DLD1 (cell line): ENCODE results near the gene ZGPAT.
"Not testable (repeated sequence)": the region's sequence is repeated elsewhere in the genome, so short reads cannot be mapped to it uniquely, and the experiment has no call there.

Experiments
- in situ Hi-C: cut with HindIII; loops from 2 replicates; pipeline ENCODE4 v1.10.0; 2017; ENCODE audit warnings: low sequenced_read_pairs

ZGPAT gene, protein sequence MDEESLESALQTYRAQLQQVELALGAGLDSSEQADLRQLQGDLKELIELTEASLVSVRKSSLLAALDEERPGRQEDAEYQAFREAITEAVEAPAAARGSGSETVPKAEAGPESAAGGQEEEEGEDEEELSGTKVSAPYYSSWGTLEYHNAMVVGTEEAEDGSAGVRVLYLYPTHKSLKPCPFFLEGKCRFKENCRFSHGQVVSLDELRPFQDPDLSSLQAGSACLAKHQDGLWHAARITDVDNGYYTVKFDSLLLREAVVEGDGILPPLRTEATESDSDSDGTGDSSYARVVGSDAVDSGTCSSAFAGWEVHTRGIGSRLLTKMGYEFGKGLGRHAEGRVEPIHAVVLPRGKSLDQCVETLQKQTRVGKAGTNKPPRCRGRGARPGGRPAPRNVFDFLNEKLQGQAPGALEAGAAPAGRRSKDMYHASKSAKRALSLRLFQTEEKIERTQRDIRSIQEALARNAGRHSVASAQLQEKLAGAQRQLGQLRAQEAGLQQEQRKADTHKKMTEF

DNA sequence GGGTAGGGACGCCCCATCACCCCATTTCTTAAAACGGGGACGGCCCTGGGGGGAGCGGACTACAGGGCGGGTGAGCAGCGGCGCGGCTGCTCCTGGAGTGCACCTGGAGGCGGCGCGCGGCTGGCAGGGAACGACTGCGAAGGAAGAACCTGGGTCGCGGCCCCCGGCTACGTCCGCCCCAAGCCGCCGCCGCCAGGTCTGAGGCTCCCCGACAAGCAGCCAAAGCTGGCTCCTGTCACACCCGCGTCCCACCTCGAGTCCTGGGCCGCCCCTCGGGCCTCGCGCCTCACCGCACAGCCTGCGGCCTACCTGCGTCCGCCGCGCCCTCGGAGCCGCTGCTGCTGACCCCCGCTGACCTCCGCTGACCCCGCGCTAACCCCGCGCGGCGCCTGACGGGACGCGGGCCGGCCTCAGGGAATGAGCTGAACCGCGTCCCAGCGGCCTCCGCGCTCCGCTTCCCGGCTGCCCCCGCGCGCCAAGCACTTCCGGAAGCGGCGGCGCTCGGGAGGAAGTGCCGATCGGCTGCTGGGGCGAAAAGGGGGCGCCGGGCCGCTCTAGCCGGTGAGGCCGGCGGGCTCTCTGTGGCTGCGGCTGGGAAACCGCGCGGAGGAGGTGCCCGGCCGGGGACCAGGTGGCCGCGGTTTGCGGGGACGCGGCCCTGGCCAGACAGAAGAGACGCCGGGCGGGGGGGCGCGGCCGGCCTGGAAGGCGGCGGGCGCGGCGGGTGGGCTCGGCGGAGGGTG, at the start of gene ZGPAT, which contains the start of gene ARFRP1:
ZGPAT (plus strand) TSS at position 482 of the 743 bp plus-strand sequence. CDS start 542 bp downstream, outside the sequence.
ARFRP1 (minus strand) TSS at position 419 of the 743 bp plus-strand sequence. CDS start 885 bp downstream, outside the sequence.
- in situ Hi-C loops = no loop called here

GRCh38 chr20:63658749-63659187, 49.1 kb upstream of the ZGPAT start:
- in situ Hi-C loops = no loop called here

DNA sequence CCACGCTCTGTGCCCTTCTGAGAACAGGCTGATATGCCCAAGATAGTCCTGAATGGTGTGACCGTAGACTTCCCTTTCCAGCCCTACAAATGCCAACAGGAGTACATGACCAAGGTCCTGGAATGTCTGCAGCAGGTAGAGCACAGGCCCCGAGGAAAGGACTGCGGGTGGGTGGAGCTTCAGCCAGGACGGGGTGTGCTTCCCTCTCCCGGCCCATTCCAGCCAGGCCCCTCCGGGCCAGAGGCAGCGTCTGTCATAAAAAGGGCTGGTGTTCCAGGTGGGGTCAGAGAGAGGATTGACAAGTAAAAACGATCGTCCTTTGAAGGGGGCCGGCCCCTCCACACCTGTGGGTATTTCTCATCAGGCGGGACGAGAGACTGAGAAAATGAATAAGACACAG, 48.5 kb upstream of the ZGPAT start:
- in situ Hi-C loops = no loop called here

GRCh38 chr20:63660174-63660573, 47.7 kb upstream of the ZGPAT start:
- in situ Hi-C loops = not testable (repeated sequence)

DNA sequence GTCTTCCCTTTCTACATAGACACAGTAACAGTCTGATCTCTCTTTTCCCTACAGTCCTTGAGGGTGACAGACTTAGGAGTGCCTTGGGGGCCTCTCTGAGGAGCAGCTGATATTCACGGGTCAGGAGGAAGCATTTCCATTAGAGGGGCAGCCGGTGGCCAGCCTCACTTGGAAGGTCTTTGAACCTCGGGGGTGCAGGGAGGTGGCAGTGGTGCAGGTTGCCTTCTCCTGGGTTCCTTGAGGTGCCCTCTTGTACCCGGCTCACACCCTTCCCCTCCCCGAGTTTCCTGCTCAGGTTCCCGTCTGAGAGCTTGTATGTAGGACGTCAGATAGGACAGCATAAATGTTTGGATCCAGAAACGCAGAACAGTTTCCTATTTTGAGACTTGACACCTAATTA, 47.2 kb upstream of the ZGPAT start:
- in situ Hi-C loops = no loop called here

DNA sequence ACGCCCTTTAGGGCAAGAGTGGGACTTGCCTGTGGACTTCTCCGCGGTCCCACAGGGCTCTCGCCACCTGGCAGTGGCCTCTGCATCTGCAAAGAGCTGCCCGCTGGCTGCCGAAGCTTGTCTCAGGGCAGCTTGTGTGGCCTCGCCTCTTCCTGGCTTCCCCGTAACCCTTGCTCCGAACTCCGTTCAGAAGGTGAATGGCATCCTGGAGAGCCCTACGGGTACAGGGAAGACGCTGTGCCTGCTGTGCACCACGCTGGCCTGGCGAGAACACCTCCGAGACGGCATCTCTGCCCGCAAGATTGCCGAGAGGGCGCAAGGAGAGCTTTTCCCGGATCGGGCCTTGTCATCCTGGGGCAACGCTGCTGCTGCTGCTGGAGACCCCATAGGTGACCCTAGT, 46.7 kb upstream of the ZGPAT start:
- in situ Hi-C loops = no loop called here

DNA sequence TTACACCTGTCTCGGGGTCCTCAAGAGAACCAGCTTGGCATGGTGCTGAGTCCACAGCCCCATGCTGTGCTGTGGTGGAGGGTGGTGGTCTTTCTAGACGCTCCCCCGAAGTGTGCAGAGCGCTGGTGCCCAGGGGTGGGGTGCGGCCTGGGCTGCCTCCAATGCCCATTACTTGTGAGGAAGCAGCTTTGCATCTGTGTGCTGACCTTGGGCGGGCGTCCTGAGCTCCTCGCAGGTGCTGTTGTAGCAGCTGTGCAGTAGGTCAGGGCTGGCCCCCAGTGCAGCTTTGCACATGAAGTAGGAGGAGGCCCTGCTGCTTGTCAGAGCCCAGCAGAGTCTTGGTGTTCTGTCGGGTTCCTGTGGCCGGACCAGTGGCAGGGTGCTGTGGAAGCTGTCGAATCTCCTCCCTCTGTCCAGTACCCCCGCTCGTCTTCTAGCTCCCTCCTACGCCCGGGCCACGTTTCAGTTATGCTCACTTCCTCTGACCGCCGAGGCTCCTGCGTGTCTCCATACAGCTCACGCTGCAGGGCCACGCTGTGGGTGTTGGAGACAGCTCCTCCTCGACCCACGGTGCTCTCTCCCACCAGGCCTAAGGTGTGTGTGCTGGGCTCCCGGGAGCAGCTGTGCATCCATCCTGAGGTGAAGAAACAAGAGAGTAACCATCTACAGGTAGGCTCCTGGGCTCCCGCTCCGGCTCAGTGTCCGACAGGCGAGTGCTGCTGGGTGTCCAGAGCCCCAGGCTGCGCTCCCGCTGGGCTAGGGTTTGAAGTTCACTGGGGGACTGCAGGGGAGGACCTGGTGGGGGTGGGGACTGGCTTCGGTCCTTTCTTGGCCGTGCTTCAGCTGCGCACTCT, 45.7 kb upstream of the ZGPAT start:
- in situ Hi-C loops = no loop called here

GRCh38 chr20:63662813-63663189, 45.0 kb upstream of the ZGPAT start:
- in situ Hi-C loops = no loop called here

DNA sequence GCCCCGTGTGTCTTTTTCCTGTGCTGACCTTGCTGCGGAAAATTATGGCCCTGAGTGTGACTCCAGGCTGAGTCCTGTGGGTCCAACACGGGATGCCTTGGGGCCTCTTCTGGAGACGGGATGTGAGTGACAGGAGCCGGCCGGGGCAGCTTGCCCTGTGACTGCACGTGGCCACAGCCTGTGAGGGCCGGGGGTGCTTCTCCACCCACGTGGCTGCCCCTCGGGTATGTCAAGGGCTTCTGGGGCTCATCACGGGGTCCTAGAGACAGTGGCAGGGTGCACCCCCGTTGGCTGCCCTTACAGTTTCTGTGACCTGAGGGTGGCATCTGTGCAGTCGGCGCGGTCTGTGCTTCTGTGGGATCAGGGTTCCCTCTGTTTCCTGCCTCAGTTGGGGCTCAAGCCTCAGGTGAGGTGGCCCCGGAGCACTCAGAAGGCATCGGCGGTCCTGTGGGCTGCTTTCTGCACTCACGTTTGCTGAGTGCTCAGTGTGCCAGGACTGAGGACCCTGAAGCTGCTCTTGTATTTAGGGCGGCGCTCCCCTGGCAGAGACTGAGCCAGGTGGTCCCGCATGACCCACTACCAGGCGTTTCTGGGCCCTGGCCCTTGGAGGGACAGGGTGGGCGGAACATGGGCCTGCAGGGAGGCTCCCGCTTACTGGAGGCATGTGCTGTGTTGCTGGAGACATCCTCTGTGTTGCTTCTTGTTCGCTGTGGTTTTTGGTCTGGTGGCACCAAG, 44.3 kb upstream of the ZGPAT start:
- in situ Hi-C loops = no loop called here

- in situ Hi-C loops = no loop called here
Observed at GRCh38 chr20:63664143-63664851, 43.5 kb upstream of the ZGPAT start.

DNA sequence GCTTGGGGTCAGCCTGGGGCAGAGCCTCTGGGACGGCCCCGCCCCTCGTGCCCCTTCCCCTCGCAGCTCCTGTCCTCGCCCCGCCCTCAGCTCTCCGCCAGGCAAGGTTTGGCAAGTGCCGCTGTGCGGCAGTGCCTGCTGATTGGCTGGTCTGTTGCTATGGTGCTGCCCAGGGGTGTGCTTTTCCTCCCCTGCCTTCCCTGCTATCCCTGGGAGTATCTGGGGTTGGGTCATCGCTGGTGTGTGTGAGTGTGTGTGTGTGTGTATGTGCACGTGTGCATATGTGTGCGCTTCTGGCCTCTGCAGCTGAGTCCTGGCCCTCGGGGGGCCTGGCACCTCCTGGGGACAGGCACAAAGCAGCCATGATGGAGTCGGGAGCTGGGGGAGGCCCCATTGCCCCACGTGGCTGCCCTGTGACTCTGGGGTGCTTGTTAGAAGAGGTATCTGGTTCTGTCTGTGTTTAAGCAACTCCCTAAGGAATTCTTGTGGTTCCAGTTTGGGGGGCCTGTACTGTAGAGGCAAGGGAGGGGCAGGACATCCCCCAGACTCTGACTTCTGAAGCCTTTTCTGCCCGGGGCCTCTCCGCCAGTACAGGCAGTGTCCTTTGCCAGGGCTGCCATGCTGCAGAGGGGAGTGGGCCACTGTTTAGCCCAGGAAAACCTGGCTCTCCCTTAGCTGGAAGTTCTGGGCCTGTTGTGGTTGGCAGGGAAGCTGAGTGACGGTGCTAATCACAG, 42.8 kb upstream of the ZGPAT start:
- in situ Hi-C loops = no loop called here

DNA sequence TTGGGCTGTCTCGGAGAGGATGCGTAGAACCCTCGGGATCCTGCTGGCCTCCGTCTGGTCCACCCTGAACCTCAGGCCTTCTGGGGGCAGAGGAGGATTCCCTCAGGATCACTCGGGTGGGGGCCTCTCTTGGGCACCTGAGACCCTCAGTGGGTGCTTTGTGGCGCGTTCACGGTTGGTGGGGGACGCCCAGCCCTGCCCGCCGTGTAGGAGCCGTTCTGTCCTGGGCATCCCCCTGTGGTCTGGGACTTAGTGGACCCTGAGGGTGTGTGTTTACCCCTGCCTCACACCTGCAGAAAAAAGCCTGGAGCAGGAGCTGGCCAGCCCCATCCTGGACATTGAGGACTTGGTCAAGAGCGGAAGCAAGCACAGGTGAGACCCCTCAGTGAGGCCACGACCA, 42.1 kb upstream of the ZGPAT start:
- in situ Hi-C loops = no loop called here

- in situ Hi-C loops = no loop called here
Observed at GRCh38 chr20:63667858-63668257, 40.0 kb upstream of the ZGPAT start.

DNA sequence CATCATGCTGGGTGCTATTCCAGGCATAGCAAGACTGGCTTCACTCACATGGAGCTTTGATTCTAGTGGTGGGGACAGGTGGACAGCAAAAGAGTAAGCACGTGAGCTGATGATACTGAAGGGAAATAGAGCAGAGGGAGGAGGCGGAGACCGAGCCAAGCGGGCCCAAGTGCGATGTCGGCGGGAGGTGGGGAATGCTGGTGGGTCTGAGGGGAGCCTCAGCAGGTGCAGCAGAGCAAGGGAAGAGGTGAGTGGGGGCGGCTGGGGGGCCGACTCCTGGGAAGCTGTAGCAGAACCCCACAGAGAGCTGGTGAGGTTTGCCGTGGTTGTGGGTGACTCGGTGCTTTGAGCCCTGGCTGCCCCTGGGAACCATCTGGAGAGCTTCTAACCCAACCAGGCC, 39.5 kb upstream of the ZGPAT start:
- in situ Hi-C loops = no loop called here

DNA sequence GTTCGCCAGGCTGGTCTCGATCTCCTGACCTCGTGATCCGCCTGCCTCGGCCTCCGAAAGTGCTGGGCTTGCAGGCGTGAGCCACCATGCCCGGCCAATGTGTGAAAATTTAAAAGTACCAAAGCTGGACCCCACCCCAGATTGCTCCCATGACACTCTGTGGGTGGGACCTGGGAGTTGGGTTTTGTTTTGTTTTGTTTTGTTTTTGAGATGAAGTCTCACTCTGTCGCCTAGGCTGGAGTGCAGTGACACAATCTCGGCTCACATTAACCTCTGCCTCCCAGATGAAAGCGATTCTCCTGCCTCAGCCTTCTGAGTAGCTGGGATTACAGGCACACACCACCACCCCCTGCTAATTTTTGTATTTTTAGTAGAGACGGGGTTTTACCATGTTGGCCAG, 36.1 kb upstream of the ZGPAT start:
- in situ Hi-C loops = not testable (repeated sequence)

DNA sequence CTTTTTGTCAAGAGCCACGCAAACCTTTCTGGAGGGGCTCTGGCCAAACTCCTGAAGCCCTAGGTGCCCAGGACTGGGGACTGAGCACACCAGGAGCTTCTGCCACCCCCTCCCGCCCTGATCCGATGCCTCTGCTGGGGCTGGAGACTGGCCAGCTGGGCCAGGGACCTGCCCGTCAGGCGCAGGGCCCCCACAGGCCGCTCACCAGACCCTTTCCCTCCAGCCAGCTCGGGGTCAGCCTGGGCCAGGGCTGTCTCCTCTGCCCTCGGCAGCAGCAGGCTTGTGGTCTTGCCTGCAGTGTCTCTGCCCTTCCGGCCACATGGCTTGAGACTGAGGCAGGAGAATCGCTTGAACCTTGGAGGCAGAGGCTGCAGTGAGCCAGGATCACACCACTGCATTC, 35.2 kb upstream of the ZGPAT start:
- in situ Hi-C loops = no loop called here

- in situ Hi-C loops = no loop called here
Observed at GRCh38 chr20:63673951-63674350, 33.9 kb upstream of the ZGPAT start.

DNA sequence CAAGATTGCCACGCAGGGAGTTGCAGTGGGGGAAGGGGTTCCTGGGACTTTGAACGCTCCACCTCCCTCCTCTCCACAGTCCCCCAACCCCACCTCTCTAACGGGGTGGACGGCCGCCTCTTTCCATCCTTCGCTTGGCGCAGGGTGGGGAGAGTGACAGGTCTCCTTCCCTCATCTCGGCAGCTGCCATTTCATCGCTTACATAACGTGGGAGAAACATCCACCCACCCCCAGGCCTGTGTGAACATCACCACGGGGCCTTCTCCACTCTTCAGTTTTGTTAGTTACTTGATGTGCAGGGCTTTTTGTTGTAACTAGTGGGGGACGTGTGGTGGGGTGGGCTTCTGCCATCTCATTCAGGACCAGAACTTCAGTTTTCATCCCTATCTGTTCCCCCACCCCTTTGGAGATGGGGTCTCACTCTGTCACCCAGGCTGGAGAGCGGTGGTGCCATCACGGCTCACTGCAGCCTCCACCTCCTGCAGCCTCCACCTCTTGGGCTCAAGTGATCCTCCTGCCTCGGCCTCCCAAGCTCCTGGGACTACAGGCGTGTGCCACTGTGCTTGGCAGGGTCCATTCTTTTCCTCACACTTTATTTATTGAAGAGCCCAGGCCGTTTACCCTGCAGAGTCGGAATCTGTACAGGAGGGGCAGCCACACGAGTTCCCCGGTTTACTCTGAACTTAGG, 32.0 kb upstream of the ZGPAT start:
- in situ Hi-C loops = no loop called here
